Naive thymus-derived CD8-positive, alpha-beta T cell (primary cell): ENCODE measurements around the gene PAX5. TPM values are rescaled to one million over a fixed set of nuclear protein-coding genes. Genes with fewer than 3 reads are reported as not detected.

Experiments used
- ATAC-seq, 2 donors: fragments of 150-1000 bp; cut with Tn5 transposase in 1 of 2; sonication (Bioruptor Pico), chemical (Tn5 transposase) in 1 of 2; 1 replicate in 1 of 2; 2 replicates in 1 of 2; pipeline ENCODE4 v1.10.0; 2021; ENCODE audit warnings: mild to moderate bottlenecking in 2 of 2, moderate library complexity in 2 of 2
- POLR2A ChIA-PET: fragments of 350-600 bp; sonication (Branson Sonifier 250); formaldehyde crosslinking; loops from one replicate; lab custom pipeline; 2021; ENCODE audit warnings: antibody characterized with exemption; lab: Charles Lee
- DNase-seq, 10 donors: peaks; one replicate each; pipeline versions ENCODE4 v3.0.0 to v3.0.0-alpha.2; 2020 to 2022
- H3K27ac Mint-ChIP-seq, 10 donors: one replicate each; pipeline ENCODE4 v1.8.0; 2020 to 2022; ENCODE audit warnings: mild to moderate bottlenecking in 10 of 10, mixed read lengths in 10 of 10, moderate library complexity in 4 of 10, inconsistent platforms in 1 of 10
- H3K27me3 Mint-ChIP-seq, 5 donors: one replicate each; pipeline ENCODE4 v1.8.0; 2021 to 2022; ENCODE audit warnings: mixed read lengths in 5 of 5
- H3K36me3 Mint-ChIP-seq, 3 donors: one replicate each; pipeline ENCODE4 v1.8.0; 2020 to 2022; ENCODE audit warnings: mixed read lengths in 3 of 3, mild to moderate bottlenecking in 2 of 3, inconsistent platforms in 1 of 3
- H3K4me1 Mint-ChIP-seq, 4 donors: one replicate each; pipeline ENCODE4 v1.8.0; 2021 to 2022; ENCODE audit warnings: mixed read lengths in 4 of 4
- H3K4me3 Mint-ChIP-seq, 10 donors: one replicate each; pipeline ENCODE4 v1.8.0; 2020 to 2022; ENCODE audit warnings: mild to moderate bottlenecking in 10 of 10, mixed read lengths in 10 of 10, moderate library complexity in 6 of 10, inconsistent platforms in 1 of 10
- H3K9me3 Mint-ChIP-seq, 9 donors: one replicate each; pipeline ENCODE4 v1.8.0; 2020 to 2022; ENCODE audit warnings: mixed read lengths in 9 of 9, mild to moderate bottlenecking in 3 of 9, inconsistent platforms in 1 of 9, moderate library complexity in 1 of 9
- polyA plus RNA-seq, 3 donors: library from polyadenylated mRNA; unstranded; fragments of 300-500 nt; fragmentation: Illumina TruSeq; gene quantifications; one replicate each; pipeline ENCODE4 v1.2.3, GENCODE V29; 2021
- total RNA-seq, 8 experiments: library from RNA in 2 of 8; stranded (reverse) in 2 of 8; gene quantifications; one replicate each; pipeline ENCODE4 v1.2.3 and lab custom pipeline; 2021 to 2026

The PAX5 gene
- total and polyA plus RNA-seq, 5 experiments from 2014 or later, result 0.12 to 8.7 (median 8.5) TPM; not detected in 2

DNA sequence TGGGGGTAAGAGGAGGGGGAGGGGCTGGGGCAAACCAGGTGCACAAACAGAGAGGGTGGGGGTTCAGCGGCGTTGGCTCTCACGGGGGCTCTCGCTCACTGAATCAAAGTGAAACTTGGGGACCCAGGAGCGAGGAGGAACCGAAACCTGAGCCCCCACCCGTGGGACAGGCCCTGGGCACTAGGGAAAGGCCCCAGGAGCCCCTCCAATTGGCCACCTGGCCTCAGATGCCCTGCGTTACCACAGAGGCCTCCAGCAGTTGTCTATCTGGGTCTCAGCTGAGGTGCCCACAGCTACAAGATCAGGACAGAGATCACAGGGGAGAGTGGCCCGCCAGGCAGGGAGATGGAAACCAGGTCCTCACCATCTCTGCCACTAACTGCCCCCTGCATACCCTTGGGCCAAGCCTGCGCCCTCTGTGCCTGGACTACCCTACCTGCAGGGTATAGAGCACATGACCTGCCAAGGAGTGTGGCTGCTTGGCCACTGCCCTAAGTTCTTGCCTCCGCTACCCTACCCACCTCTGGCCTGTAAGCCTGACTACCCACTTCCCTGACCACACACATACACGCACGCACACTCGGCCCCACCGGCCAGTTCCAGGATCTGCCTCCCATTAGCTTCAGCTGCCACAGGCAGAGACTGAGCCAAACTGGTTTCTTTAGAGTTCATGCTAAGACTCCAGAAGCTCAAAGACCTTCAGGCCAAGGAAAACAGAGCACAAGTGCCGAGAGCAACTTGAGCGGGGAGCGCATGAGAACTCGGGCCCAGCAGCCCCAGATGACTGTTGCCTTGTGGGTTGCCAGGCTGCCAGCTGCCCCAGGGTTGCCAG, 39.9 kb downstream of the PAX5 start:
- H3K36me3 Mint-ChIP-seq, result peaks cover 3 to 18% (median 11%) of the 10 kb centered on the region in 3 donors
- H3K9me3 Mint-ChIP-seq, result peaks cover 0 to 28% (median 22%) of the 10 kb centered on the region in 9 donors
- peak in 1 of 2 donors; percentile 48 for ATAC-seq

DNA sequence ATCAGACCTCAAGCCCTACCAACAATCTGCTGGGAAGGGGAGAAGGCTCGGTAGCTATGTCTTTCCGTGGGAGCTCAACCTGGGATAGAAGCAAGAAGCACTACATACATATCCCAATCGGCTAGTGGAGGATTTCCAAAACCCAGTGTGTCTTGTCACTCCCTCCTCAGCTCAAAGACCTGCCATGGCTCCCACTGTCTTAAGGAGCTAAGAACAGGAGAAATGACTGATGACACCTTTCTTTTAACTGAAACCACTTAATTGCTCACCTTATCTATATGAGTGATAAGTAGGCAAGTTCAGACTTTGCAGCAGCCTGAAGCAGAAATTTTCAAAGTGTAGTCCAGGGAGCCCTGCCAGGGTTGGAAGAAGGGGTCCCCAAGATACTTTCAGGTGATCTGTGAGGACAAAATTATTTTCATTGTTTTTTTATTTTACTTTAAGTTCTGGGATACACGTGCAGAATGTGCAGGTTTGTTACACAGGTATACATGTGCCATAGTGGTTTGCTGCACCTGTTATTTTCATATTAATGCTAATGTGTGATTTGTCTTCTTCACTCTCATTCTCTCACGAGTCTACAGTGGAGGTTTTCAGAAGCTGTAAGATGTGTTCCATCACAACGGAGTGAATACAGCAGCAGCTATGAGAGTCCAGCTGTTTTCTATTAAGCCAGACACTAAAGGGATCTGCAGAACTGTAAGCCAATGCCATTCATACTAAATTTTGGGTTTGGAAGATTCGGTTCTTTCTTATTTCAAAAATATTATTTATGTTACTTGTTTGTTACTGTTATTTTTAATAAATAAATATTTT, 41.4 kb downstream of the PAX5 start:
- Mint-ChIP-seq H3K27ac (peak overlapping the region in 1 of 10 donors; percentile 51), H3K4me3 (no peak overlapping the region), H3K36me3 (peaks cover 3 to 18% (median 11%) of the 10 kb centered on the region in 3 donors), H3K4me1 (peaks cover 3 to 67% (median 8%) of the 10 kb centered on the region in 4 donors), H3K9me3 (peaks cover 0 to 28% (median 22%) of the 10 kb centered on the region in 9 donors), H3K27me3 (peaks cover 17 to 78% (median 37%) of the 10 kb centered on the region in 5 donors)
- POLR2A ChIA-PET, result interaction anchor here (0.5 kb wide), 1 partner anchor 375 kb away, joined by 3 read pairs; no protein-coding TSS in a partner anchor
- DNase-seq (no peak), ATAC-seq (no peak)

More for the DNA sequence above, 39.9 kb downstream of the PAX5 start:
- Mint-ChIP-seq H3K27me3 (peaks cover 13 to 64% (median 36%) of the 10 kb centered on the region in 5 donors), H3K4me3 (peak overlapping the region in 2 of 10 donors; percentile 0 to 4), H3K4me1 (peaks cover 3 to 68% (median 6%) of the 10 kb centered on the region in 4 donors), H3K27ac (peak overlapping the region in 2 of 10 donors; percentile 8 to 37)
- DNase-seq, result peak in 2 of 10 donors; percentile 42 to 68
- POLR2A ChIA-PET, result no interaction called here

DNA sequence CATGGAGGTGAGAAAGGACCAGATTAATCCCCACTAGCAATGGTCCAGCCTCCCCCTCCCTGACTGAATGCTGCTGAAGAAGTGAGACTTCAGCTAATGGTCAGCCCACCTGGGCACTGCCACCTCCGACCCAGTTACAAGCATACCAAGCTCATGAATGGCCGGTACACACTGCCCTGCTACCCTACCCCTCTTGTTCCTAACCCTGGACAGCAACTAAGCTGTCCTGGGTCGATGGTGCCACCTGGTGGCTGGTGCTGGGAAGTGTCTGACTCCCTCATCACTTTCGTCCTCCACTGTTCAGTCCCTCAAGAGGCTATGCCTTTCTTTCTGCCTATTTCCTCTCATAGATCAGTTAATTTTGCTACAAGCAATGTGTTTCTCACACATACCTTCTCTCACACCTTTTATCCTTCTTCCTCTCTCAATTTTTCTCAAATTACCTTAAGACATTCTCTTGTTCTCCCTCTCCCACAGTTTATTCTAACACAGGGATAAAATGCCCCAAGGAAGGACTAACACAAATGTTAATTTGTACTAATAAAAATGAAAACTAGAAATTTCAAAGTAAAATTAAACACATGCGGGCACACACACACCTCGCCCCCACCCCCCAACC, 42.4 kb downstream of the PAX5 start:
- H3K27me3 Mint-ChIP-seq, result peaks cover 27 to 89% (median 48%) of the 10 kb centered on the region in 5 donors
- ATAC-seq (no peak), DNase-seq (no peak)
- H3K27ac Mint-ChIP-seq, result no peak overlapping the region
- POLR2A ChIA-PET, result interaction anchor here (0.5 kb wide), 1 partner anchor 376 kb away, joined by 3 read pairs; no protein-coding TSS in a partner anchor
- H3K9me3 Mint-ChIP-seq, result peaks cover 0 to 28% (median 22%) of the 10 kb centered on the region in 9 donors
- peaks cover 7 to 18% (median 11%) of the 10 kb centered on the region in 3 donors for H3K36me3 Mint-ChIP-seq
- H3K4me3 Mint-ChIP-seq, result no peak overlapping the region
- peaks cover 7 to 68% (median 17%) of the 10 kb centered on the region in 4 donors for H3K4me1 Mint-ChIP-seq

DNA sequence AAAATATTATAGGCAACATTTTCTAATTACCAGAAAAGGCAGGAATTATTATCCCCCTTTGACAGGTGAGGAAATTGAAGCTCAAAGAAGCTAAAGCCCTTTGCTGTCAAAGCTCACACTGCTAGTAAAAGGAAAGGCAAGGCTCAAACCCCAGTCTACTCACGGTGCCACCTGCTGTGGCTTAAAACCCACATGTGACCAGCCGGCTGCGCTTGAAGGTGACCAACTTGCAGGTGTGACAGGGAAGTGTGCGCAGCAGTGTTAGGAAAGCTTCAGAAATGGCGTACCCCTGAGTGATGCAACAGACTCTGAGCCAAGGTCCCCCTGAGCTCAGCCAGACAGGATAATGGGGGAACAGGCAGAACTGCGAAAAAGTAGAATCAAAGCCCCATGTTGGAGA, 45.2 kb downstream of the PAX5 start:
- Mint-ChIP-seq H3K9me3 (peaks cover 0 to 28% (median 22%) of the 10 kb centered on the region in 9 donors), H3K4me1 (peaks cover 3 to 53% (median 16%) of the 10 kb centered on the region in 4 donors), H3K4me3 (no peak overlapping the region), H3K36me3 (peaks cover 7 to 18% (median 11%) of the 10 kb centered on the region in 3 donors), H3K27me3 (peaks cover 33 to 94% (median 52%) of the 10 kb centered on the region in 5 donors), H3K27ac (peak overlapping the region in 1 of 10 donors; percentile 12)
- ATAC-seq, result no peak
- no peak for DNase-seq
- POLR2A ChIA-PET, result no interaction called here

DNA sequence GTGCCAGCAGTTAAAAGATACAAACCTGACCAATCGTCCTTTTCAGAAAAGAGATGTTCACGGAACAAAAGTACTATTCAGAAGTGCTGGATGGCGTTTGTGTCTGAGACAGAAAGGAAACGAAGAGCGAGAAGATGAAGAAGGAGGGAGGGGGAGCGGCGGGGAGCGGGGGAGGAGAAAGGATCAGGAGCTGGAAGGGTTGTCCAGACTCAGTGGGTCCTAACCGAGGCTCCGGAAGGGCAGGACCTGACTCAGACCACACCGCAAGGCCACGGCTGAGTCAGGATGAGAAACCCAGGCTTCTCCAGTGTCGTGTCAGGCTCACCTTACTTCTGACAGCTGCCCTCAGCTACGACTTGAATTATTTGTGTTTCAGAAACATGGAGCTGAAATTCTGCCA, 46.2 kb downstream of the PAX5 start:
- H3K4me1 Mint-ChIP-seq, result peaks cover 3 to 47% (median 16%) of the 10 kb centered on the region in 4 donors
- DNase-seq (no peak), ATAC-seq (no peak)
- POLR2A ChIA-PET, result no interaction called here
- H3K4me3 Mint-ChIP-seq, result peak overlapping the region in 4 of 10 donors; percentile 32 to 67 (median 52)
- peak overlapping the region in 1 of 10 donors; percentile 58 for H3K27ac Mint-ChIP-seq
- H3K36me3 Mint-ChIP-seq, result peaks cover 7 to 18% (median 11%) of the 10 kb centered on the region in 3 donors
- peaks cover 0 to 28% (median 20%) of the 10 kb centered on the region in 9 donors for H3K9me3 Mint-ChIP-seq
- peaks cover 34 to 94% (median 57%) of the 10 kb centered on the region in 5 donors for H3K27me3 Mint-ChIP-seq

DNA sequence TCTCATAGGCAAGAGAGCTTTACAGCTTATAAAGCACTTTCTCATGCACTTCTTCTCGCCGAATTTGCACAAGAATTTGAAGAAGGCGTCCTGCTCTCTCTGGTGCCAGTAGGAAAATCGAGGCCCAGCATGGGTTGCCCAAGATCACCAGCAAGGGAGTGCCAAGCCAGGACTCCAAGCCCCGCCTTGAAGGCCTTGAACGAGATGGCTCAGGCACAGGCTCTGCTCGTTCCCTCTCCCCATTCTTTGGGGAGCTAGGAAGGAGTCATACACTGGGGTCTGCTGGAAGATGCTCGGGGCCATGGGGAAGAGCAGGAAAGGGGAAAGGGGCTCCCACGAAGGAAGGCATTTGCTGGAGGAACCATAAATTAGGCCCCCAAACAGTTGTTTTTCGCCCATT, 46.7 kb downstream of the PAX5 start:
- peak overlapping the region in 8 of 10 donors; percentile 33 to 71 (median 60) for H3K4me3 Mint-ChIP-seq
- peaks cover 35 to 94% (median 62%) of the 10 kb centered on the region in 5 donors for H3K27me3 Mint-ChIP-seq
- peak overlapping the region in 1 of 10 donors; percentile 58 for H3K27ac Mint-ChIP-seq
- DNase-seq, result no peak
- peaks cover 0 to 28% (median 19%) of the 10 kb centered on the region in 9 donors for H3K9me3 Mint-ChIP-seq
- peaks cover 7 to 18% (median 11%) of the 10 kb centered on the region in 3 donors for H3K36me3 Mint-ChIP-seq
- H3K4me1 Mint-ChIP-seq, result peaks cover 3 to 44% (median 16%) of the 10 kb centered on the region in 4 donors
- no peak for ATAC-seq
- POLR2A ChIA-PET, result no interaction called here

DNA sequence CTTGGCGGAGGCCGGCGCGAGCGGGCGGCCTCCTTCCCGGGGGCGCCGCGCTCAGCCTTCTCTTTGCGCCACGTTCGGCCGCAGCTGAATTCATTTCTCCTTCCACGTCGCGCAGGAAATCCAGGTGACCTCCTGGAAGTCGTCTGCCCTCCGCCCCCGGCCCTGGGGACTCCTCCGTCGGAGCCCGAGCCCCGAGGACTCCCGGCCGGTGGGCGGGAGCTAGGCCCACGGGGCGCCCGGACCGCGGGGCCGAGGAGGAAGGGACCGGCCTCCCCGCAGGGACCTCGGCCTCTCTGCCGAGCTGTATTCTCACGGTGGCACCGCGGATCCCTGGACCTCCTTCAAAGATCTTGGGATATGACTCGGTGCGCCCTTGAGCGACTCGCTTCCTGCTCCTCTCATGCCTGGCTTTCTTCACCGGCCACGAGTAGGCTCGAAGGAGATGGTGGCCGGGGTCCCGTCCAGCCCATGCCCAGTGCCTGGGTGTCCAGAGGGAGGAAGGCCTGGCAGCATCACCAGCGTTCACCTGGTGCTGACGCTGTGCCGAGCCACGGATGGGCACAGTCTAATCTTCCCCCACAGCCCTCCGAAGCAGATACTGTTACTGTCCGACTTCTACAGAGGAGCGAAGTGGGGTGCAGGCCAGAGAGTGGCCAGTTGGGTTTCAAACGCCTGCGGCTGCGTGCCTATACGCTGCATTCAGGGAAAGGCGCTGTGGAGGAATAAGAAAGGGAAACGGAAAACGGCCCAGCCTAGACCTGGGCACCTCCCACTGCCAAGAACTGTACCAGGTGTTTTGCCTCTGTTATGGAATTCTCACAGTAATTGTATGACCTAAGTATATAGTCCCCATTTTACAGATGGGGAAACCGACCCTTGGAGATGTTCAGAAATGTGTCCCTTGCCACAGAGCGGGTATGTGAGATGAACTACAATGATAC, 47.3 kb downstream of the PAX5 start:
- POLR2A ChIA-PET, result no interaction called here
- Mint-ChIP-seq H3K27ac (peak overlapping the region in 1 of 10 donors; percentile 58), H3K36me3 (peaks cover 6 to 17% (median 10%) of the 10 kb centered on the region in 3 donors), H3K9me3 (peaks cover 0 to 22% (median 16%) of the 10 kb centered on the region in 9 donors), H3K27me3 (peaks cover 36 to 94% (median 60%) of the 10 kb centered on the region in 5 donors), H3K4me1 (peaks cover 3 to 41% (median 16%) of the 10 kb centered on the region in 4 donors), H3K4me3 (peak overlapping the region in 9 of 10 donors; percentile 33 to 71 (median 56))
- ATAC-seq, result no peak
- no peak for DNase-seq

DNA sequence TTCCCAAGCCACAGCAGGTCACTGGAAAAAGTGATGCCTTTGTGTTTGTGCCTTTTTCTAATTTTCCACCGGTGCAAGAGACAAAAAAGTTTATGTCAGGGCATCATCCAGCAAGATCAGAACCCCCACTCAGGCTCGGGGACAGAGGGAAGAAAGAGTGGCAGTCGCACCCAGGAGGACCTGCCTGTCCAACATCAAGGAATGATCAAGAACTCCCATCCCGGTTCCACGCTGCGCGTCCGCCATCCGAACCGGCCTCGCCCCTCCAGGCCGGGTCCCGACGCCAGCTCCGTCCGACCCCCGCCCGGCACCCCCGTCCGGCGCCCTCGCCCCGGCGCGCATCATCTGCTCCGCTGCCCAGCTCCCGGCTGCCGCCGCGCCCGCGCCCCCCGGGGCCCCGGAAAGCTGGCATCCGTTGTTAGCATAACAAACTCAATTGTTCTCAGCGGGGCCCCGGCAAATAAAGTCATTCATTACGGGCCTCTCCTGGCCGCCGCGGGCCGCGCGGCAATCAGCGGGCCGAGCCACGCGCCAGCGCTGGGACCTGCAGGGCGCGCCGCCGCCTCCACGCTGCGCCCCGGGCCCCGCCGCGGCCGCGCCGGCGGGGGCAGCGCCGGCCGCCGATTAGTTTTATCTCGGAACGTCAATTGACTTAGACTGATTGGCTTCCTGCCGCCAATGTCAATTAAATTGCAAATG, 48.1 kb downstream of the PAX5 start:
- H3K4me3 Mint-ChIP-seq, result peak overlapping the region in 9 of 10 donors; percentile 28 to 78 (median 57)
- POLR2A ChIA-PET, result no interaction called here
- DNase-seq (no peak), ATAC-seq (peak; percentile 25 to 41)
- peak overlapping the region in 1 of 10 donors; percentile 29 for H3K27ac Mint-ChIP-seq
- H3K36me3 Mint-ChIP-seq, result peaks cover 2 to 10% (median 3%) of the 10 kb centered on the region in 3 donors
- peaks cover 0 to 14% (median 10%) of the 10 kb centered on the region in 9 donors for H3K9me3 Mint-ChIP-seq
- H3K4me1 Mint-ChIP-seq, result peaks cover 3 to 34% (median 16%) of the 10 kb centered on the region in 4 donors
- peaks cover 33 to 94% (median 52%) of the 10 kb centered on the region in 5 donors for H3K27me3 Mint-ChIP-seq

DNA sequence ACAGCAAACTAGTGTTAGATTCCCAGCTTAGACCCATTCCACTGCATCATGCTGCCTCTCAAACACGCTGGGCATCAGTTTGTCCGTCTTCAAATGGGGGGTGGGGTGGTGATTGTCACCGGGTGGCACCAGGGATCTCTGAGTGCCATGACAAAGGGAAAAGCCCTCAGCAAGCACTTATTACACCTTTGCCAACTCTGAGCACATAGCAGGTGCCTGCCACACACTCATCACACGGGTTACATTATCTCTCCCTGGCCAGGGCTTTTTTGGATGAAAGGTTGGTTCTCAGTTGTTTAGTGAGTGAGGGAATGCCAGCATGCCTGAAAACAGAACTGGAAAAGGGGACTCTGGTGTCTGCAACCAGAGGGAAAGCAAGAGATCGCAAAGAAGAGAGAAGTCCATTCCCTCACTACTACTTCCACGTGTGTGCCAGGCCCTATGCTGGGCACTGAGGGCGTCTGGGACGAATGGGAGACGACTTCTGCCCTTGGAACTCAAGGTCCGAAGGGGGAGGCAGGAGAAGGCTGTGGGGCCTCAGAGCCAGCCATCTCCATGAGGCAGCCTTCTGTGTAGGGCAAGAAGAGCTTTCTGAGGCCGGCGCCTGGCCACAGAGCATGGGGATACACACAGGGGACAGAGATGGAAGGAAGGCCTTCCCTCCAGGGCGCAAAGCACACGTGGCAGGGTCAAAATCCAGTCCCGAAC, 48.9 kb downstream of the PAX5 start:
- ATAC-seq, result no peak
- H3K9me3 Mint-ChIP-seq, result peaks cover 0 to 8% (median 5%) of the 10 kb centered on the region in 9 donors
- POLR2A ChIA-PET, result no interaction called here
- H3K36me3 Mint-ChIP-seq, result peaks cover 0 to 5% (median 3%) of the 10 kb centered on the region in 3 donors
- no peak for DNase-seq
- peaks cover 3 to 34% (median 16%) of the 10 kb centered on the region in 4 donors for H3K4me1 Mint-ChIP-seq
- H3K27ac Mint-ChIP-seq, result no peak overlapping the region
- peak overlapping the region in 9 of 10 donors; percentile 28 to 78 (median 57) for H3K4me3 Mint-ChIP-seq
- H3K27me3 Mint-ChIP-seq, result peaks cover 33 to 94% (median 49%) of the 10 kb centered on the region in 5 donors
